Right lobe of liver (tissue), 4 donors: ENCODE measurements around the gene RHOD.

Experiments used
- POLR2A ChIP-seq: fragments of 450-650 bp; IDR thresholded peaks from one replicate; pipeline ENCODE4 v1.6.1; 2017; ENCODE audit warnings: antibody characterized with exemption, mild to moderate bottlenecking
- TF ChIP-seq, protein P1 (sequence below), 4 donors: fragments of 200-600 bp in 3 of 4; fragments of 450-650 bp in 1 of 4; IDR thresholded peaks; one replicate each; pipeline versions ENCODE4 v1.5.1 to v1.8.0; 2016 to 2022; ENCODE audit warnings: antibody characterized with exemption in 4 of 4, mild to moderate bottlenecking in 2 of 4
- donor health status: DM: no; HTN: no; CAD: no.
- donor health status: DM: no; HTN: no; CAD: no.
- donor health status: DM: no; HTN: yes; CAD: no.

- TF ChIP-seq, protein P1, sequence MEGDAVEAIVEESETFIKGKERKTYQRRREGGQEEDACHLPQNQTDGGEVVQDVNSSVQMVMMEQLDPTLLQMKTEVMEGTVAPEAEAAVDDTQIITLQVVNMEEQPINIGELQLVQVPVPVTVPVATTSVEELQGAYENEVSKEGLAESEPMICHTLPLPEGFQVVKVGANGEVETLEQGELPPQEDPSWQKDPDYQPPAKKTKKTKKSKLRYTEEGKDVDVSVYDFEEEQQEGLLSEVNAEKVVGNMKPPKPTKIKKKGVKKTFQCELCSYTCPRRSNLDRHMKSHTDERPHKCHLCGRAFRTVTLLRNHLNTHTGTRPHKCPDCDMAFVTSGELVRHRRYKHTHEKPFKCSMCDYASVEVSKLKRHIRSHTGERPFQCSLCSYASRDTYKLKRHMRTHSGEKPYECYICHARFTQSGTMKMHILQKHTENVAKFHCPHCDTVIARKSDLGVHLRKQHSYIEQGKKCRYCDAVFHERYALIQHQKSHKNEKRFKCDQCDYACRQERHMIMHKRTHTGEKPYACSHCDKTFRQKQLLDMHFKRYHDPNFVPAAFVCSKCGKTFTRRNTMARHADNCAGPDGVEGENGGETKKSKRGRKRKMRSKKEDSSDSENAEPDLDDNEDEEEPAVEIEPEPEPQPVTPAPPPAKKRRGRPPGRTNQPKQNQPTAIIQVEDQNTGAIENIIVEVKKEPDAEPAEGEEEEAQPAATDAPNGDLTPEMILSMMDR (IDR thresholded peaks at IDR 0.05) = no peak
- no peak for TF ChIP-seq POLR2A
Measured at GRCh38 chr11:67057205-67057672, 592 bp downstream of the RHOD start.
